ENCODE measurements around the gene CPSF4. TPM values are rescaled to one million over a fixed set of nuclear protein-coding genes. Genes with fewer than 3 reads are reported as not detected.

The CPSF4 gene
- total RNA-seq, 1 donor from 2014 or later: 72.1 TPM

GRCh38 chr7:99392046-99392445, 46.7 kb upstream of the CPSF4 start:
- Mint-ChIP-seq H3K27ac (no peak overlapping the region), H3K36me3 (peaks cover 5% of the 10 kb centered on the region), H3K4me1 (peaks cover 10% of the 10 kb centered on the region), H3K4me3 (peak overlapping the region; percentile 67), H3K9me3 (no peaks in the 10 kb centered on the region), H3K27me3 (ENCODE audit: insufficient read depth, low read depth) (peaks cover 6% of the 10 kb centered on the region)
- H3K79me2 ChIP-seq (ENCODE audit: low read depth): no peaks in the 10 kb centered on the region
- H3K4me2 ChIP-seq: peak overlapping the region; percentile 77
- TF ChIP-seq EZH2phosphoT487 (IDR thresholded peaks at IDR 0.05) (no peak), CTCF (IDR thresholded peaks at IDR 0.05) (no peak), EZH2 (IDR thresholded peaks at IDR 0.05) (no peak)
- H3K4me1 ChIP-seq: peaks cover 8% of the 10 kb centered on the region
- peaks cover 51% of the 10 kb centered on the region for H3F3A ChIP-seq (ENCODE audit: low read depth)
- H3K9ac ChIP-seq: no peak overlapping the region
- no peaks in the 10 kb centered on the region for H3K9me3 ChIP-seq (ENCODE audit: low read depth)
- H3K27ac ChIP-seq: no peak overlapping the region
- H3K27me3 ChIP-seq: no peaks in the 10 kb centered on the region
- H3K4me3 ChIP-seq: peak overlapping the region; percentile 62
- no peak for DNase-seq (ENCODE audit: low spot score)
- no peak overlapping the region for H2AFZ ChIP-seq (replicated peaks)
- peaks cover 19% of the 10 kb centered on the region for H4K20me1 ChIP-seq (ENCODE audit: low read depth)
- no peaks in the 10 kb centered on the region for H3K36me3 ChIP-seq

GRCh38 chr7:99392659-99393354, 45.9 kb upstream of the CPSF4 start:
- peaks cover 22% of the 10 kb centered on the region for H4K20me1 ChIP-seq (ENCODE audit: low read depth)
- no peaks in the 10 kb centered on the region for H3K9me3 Mint-ChIP-seq
- H3K4me1 ChIP-seq: peaks cover 8% of the 10 kb centered on the region
- DNase-seq (ENCODE audit: low spot score): peak; percentile 90
- no peaks in the 10 kb centered on the region for H3K79me2 ChIP-seq (ENCODE audit: low read depth)
- H3K36me3 Mint-ChIP-seq: peaks cover 6% of the 10 kb centered on the region
- H2AFZ ChIP-seq (replicated peaks): peak overlapping the region; percentile 53
- H3K9me3 ChIP-seq (ENCODE audit: low read depth): no peaks in the 10 kb centered on the region
- H3K27me3 ChIP-seq: no peaks in the 10 kb centered on the region
- peaks cover 53% of the 10 kb centered on the region for H3F3A ChIP-seq (ENCODE audit: low read depth)
- peaks cover 10% of the 10 kb centered on the region for H3K4me1 Mint-ChIP-seq
- no peak overlapping the region for H3K9ac ChIP-seq
- H3K36me3 ChIP-seq: no peaks in the 10 kb centered on the region
- peak overlapping the region; percentile 77 for H3K4me2 ChIP-seq
- peak overlapping the region; percentile 62 for H3K4me3 ChIP-seq
- no peak overlapping the region for H3K27ac ChIP-seq
- peak overlapping the region; percentile 74 for H3K27ac Mint-ChIP-seq
- TF ChIP-seq EZH2 (IDR thresholded peaks at IDR 0.05): no peak
- TF ChIP-seq CTCF (IDR thresholded peaks at IDR 0.05): no peak
- no peak for TF ChIP-seq EZH2phosphoT487 (IDR thresholded peaks at IDR 0.05)
- peak overlapping the region; percentile 93 for H3K4me3 Mint-ChIP-seq
- H3K27me3 Mint-ChIP-seq (ENCODE audit: insufficient read depth, low read depth): peaks cover 6% of the 10 kb centered on the region

GRCh38 chr7:99393355-99394187, 45.2 kb upstream of the CPSF4 start:
- Mint-ChIP-seq H3K4me1 (peaks cover 10% of the 10 kb centered on the region), H3K4me3 (peak overlapping the region; percentile 93), H3K36me3 (peaks cover 12% of the 10 kb centered on the region), H3K9me3 (no peaks in the 10 kb centered on the region), H3K27me3 (ENCODE audit: insufficient read depth, low read depth) (peaks cover 6% of the 10 kb centered on the region), H3K27ac (peak overlapping the region; percentile 74)
- peaks cover 53% of the 10 kb centered on the region for H3F3A ChIP-seq (ENCODE audit: low read depth)
- peaks cover 8% of the 10 kb centered on the region for H3K4me1 ChIP-seq
- no peaks in the 10 kb centered on the region for H3K27me3 ChIP-seq
- no peaks in the 10 kb centered on the region for H3K36me3 ChIP-seq
- H3K4me3 ChIP-seq: peak overlapping the region; percentile 62
- H3K9ac ChIP-seq: no peak overlapping the region
- peak; percentile 95 for DNase-seq (ENCODE audit: low spot score)
- peak overlapping the region; percentile 62 for H3K27ac ChIP-seq
- peak overlapping the region; percentile 77 for H3K4me2 ChIP-seq
- TF ChIP-seq EZH2phosphoT487 (IDR thresholded peaks at IDR 0.05): no peak
- H4K20me1 ChIP-seq (ENCODE audit: low read depth): peaks cover 24% of the 10 kb centered on the region
- no peaks in the 10 kb centered on the region for H3K9me3 ChIP-seq (ENCODE audit: low read depth)
- peak overlapping the region; percentile 53 for H2AFZ ChIP-seq (replicated peaks)
- no peaks in the 10 kb centered on the region for H3K79me2 ChIP-seq (ENCODE audit: low read depth)
